ENCODE results near the gene ZNF112.

DNA sequence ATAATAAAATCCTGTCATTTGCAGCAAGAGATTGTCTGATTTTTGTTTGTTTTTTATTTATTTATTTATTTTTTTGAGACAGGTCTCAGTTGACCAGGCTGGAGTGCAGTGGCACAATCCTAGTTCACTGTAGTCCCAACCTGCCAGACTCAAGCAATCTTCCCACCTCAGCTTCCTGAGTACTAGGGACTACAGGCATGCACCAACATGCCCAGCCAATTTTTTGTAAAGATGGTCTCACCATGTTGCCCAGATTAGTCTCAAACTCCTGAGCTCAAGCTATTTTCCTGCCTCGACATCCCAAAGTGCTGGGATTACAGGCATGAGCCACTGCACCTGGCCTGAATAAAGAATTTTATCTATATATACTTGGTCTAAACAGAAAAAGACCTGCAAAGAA, 79.1 kb downstream of the ZNF112 start:
- no peak for TF ChIP-seq CEBPB (IDR thresholded peaks at IDR 0.05)
- TF ChIP-seq, protein P1, sequence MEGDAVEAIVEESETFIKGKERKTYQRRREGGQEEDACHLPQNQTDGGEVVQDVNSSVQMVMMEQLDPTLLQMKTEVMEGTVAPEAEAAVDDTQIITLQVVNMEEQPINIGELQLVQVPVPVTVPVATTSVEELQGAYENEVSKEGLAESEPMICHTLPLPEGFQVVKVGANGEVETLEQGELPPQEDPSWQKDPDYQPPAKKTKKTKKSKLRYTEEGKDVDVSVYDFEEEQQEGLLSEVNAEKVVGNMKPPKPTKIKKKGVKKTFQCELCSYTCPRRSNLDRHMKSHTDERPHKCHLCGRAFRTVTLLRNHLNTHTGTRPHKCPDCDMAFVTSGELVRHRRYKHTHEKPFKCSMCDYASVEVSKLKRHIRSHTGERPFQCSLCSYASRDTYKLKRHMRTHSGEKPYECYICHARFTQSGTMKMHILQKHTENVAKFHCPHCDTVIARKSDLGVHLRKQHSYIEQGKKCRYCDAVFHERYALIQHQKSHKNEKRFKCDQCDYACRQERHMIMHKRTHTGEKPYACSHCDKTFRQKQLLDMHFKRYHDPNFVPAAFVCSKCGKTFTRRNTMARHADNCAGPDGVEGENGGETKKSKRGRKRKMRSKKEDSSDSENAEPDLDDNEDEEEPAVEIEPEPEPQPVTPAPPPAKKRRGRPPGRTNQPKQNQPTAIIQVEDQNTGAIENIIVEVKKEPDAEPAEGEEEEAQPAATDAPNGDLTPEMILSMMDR (IDR thresholded peaks at IDR 0.05), result no peak
- no peak for TF ChIP-seq ESRRA (IDR thresholded peaks at IDR 0.05; ENCODE audit: borderline replicate concordance, low read length)

Data from A549 (cell line).